HT1080 (cell line): Measurements from ENCODE around the gene PEX10. TPM values are rescaled to one million over a fixed set of nuclear protein-coding genes. Genes with fewer than 3 reads are reported as not detected.
"Not testable (repeated sequence)": the region's sequence is repeated elsewhere in the genome, so short reads cannot be mapped to it uniquely, and the experiment has no call there.

Source experiments
- DNase-seq: peaks from one replicate; pipeline ENCODE4 v3.0.0-alpha.2; 2015; ENCODE audit warnings: low read depth
- polyA plus RNA-seq, 2 experiments: library from polyadenylated mRNA; depleted of rRNA; stranded (reverse); fragments of >200 nt; gene quantifications; 2 replicates each; pipeline ENCODE4 v1.2.3, GENCODE V29; 2015
- total RNA-seq: library from RNA; depleted of rRNA; stranded (reverse); fragments of >200 nt; shearing (Covaris generic); gene quantifications from 2 replicates; pipeline ENCODE4 v1.2.3, GENCODE V29; 2014; rRNA removed

PEX10 gene
- total RNA-seq: 22.5 and 25.6 TPM in 2 replicates
- polyA plus RNA-seq (2015; cell fraction: cytosol; rRNA removed): 30.9 and 33.1 TPM in 2 replicates
- polyA plus RNA-seq (2015; cell fraction: nucleus; rRNA removed): 25.6 and 27.9 TPM in 2 replicates

DNA sequence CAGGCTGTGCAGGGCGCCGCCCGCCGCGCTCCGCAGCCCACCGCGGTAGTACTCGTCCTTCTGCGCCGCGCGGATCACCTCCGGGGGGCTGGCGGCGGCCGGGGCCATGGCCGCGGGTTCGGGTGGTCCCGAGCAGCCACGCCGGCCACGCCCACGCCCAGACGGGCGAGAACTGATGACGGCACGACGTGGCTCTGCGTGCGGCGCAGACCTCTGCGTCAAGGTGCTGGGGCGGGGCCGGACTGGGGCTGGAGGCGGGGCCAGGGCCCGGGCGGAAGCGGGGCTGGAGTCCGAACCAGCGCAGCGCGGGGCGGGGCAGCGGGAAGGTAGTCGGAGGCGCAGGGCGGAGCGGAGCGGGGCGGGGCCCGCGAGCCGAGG, at the start of gene PEX10:
Gene PEX10, minus strand, starts transcription at position 170 of the 378 bp plus-strand sequence. Its CDS starts 62 bp downstream, at position 108.
- peak; percentile 84 for DNase-seq

DNA sequence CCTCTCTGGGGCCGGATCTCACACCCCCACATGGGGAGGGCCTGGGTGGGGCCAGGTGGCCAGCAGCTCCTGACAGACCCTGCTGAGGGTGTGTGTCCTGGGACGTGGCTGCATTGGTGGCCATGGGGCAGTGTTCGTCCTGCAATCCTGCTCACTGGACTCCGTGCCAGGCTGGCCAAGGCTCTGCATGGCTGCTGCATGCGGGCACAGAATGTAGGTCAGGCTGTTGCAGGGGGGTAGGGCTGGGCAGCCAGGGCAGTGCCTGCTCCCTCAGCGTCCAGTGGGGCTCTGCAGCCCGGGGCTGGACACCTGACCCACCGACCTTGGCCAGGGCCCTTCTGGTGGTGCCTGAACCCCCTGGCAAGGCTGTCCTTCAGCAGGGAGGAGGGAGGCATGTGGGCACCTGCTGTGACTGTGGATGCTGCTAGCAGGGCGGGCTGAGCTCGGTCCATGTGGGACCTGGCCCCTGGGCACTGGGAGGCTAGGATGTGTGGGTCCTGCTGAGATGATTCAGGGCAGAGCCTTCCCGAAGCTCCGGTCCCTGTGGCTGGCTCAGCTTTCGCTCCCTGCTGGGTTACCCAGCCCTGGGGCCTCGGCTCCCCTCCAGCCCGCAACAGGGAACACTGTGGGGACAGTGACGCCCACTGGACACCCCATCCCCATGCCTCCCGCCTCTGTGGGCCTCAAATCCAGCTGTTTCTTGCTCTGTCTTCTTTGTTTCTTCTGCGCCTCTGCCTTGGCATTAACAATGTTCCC, 48.8 kb upstream of the PEX10 start:
- no peak for DNase-seq

DNA sequence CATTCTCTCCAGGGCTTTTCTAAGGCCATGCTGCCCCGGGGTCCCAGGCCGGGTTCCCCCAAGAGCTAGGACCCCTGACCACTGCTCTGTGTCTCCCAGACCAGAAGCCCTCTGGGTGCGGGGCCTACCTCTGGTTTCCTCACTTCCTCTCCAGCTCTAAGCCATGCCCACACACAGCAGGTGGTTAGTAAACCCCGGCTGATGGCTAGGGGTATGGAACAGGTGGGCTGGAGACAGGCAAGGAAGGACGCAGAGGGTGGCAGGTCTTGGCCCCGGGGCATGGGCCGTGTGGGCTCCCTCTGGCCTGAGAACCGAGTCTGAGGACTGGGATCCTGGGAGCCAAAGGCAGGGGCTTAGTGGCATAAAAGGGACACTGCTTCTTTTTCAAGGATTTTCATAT, 47.8 kb upstream of the PEX10 start:
- DNase-seq: no peak

DNA sequence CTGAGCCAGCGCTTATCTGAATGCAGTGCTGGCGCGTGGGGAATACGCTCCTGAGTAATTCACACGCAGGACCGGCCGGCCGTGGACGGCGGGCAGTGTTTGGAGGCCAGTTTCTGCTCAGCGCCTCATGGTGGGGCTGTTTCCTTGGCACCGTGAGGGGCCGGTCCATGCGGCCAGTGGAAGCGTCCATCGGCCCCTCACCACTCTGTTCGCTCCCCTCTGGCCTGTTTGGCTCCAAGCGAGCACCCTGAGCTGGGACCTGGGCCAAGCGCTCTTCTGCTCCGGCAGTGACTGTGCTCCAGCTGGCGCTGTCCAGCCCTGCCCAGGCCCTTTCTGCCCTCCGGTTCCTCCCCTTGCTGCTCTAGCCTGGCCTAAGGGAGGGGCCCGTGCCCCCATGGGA, 47.4 kb upstream of the PEX10 start:
- peak; percentile 31 for DNase-seq

DNA sequence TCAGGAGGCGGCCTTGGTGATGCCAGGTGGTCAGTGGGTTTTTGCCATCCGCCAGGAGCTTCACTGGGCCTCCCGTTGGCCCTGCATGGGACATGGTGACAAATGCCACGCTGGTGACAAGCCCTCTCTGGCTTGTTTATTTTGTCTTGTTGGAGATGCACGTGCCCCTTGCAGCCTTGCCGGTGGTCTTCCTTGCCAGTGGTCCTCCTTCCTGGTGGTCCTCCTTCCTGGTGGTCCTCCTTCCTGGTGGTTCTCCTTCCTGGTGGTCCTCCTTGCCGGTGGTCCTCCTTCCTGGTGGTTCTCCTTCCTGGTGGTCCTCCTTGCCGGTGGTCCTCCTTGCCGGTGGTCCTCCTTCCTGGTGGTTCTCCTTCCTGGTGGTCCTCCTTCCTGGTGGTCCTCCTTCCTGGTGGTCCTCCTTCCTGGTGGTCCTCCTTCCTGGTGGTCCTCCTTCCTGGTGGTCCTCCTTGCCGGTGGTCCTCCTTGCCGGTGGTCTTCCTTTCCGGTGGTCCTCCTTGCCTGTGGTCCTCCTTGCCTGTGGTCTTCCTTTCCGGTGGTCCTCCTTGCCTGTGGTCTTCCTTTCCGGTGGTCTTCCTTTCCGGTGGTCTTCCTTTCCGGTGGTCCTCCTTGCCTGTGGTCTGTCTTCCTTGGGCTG, 46.9 kb upstream of the PEX10 start:
- DNase-seq: not testable (repeated sequence)

DNA sequence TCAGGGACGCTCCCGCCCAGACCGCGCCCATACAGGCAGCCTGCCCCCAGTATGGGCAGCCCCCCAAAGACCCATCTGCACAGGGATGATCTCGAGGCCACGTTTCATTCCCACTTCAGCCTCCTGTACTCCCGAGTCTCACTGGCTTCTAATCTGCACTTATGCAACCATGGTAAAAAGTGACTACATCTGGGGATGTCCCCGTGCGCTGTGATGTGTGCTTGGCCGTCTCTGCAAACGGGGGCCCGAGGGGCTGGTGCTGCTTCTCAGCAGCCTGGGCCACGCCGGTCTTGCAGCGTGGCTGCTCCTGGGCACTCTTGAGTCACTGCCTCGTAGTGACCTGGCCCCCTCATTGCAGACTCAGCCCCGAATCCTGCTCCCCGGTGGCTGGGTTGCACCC, 46.3 kb upstream of the PEX10 start:
- DNase-seq: no peak

DNA sequence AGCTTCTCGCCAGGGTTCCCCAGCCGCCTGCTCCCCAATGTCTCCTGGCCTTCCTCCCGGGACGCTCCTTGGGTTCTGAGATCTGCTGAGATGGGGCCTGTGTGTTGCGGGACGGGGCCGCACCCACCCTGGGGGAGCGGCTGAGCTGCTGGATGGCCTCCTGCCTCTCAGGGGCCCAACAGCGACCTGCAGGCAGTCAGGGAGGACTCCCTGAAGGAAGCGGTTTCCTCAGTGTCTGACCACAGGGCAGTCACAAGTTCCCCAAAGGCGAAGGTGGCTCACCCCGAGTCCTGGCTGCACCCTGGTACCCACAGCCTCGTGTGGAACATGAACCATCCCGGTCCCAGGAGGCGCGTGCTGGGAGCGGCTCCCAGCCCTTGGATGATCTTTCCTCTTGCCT, 45.1 kb upstream of the PEX10 start:
- DNase-seq: no peak

DNA sequence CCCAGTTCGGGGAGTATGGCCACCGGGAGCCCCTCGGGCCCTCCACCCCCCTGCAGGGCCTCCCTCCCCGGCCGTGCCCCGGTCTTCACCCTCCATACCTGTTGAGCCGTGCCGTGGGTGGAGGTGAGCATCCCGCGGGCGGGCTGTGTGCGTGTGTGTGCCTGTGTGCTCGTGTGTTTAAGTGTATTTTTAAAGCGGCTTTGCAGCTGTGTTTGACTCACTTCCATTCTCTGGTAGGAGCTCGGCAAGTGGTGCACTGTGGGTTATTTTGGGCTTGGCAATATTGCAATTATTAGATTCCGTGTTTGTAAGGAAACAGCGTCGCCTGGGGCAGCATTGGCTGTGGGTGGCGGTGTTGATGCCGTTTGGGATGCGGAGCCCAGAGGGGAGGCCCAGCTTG, 43.4 kb upstream of the PEX10 start:
- DNase-seq: no peak

DNA sequence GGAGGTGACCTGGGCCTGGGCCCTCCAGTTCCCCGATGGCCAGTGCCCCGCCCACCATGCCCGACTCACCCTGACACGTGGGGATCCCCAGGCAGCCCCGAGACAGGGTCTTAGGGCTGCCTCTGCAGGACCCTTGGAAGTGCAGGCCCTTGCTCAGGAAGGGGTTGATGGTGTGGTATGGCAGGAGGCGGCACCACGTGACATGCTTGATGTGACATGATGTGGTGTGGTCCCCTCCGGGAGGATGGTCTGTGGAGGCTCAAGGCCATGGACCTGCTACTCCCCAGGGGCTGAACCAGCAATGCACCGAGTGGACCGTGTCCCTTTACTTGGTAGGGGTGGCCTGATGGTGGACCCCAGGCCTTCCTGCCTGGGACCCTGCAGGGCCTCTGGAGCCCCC, 41.9 kb upstream of the PEX10 start:
- DNase-seq: no peak

DNA sequence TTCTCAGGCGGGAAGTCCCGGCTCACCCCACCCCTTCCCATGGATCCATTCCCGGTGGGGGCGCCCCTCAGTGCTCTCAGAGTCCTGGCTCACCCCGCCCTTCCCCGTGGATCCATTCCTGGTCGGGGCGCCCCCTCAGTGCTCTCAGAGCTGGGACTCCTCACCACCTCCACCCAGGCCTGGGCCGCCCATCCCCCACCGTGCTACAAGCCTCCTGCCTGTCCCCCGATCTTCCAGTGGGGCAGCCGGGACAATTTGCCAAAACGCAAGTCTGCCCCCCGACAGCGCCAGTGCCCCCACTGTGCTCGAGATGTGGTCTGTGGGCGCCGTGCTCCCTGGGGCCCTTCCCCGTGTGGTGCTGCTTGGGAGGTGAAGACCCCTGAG, 40.6 kb upstream of the PEX10 start:
- no peak for DNase-seq

DNA sequence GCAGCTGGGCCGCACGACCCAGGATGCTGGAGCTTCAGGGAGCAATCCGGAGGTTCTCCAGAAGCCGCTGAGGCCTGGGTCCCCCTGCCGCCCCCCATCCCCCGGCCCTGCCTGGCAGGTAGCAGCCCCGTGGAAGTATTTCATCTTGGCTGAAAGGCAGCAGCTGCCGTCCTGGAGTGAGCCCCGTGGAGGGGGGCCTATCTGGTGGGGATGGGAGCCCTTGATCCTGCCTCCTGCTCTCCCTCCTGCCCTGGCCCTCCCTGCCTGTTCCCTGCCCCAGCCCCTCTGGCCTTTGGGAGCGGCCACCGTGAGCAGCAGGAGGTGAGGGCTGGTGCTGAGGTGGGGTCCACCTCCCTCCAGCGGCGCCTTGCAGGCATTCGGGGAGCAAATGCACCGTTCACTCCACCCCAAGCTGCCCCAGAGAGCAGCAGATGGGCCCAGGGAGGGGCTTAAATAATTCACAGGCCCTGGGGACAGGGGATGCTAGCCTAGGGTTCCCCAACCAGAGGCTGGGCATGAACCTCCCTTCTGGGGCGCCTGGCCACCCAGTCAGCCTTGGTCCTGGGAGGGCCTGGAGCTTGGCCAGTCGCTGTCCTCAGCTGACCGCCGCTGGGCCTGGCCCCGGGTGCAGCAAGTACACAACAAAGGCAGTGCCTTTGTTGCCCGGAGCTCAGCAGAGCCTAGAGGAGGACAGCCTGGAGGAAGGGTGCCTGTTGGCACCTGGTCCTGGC, 40.0 kb upstream of the PEX10 start:
- DNase-seq: peak; percentile 58

DNA sequence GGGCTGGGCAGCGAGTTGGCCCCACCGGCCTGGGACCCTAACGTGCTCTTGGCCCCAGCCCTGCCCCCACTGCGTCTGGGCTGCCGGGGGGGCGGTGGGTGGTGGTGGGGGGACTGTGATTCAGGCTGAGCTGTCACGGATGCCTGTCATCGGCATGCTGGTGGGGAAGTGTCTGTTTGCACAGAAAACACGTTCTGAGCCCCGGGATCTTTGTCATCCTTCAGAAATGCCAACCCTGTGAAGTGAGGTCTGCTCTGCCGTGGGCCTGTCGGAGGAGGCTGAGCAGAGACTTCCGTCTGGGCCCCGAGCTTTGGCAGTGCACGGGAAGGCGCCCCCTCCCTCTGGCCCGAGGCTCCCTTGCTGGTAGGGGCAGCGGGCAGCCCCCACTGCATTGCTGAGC, 39.4 kb upstream of the PEX10 start:
- peak; percentile 95 for DNase-seq

DNA sequence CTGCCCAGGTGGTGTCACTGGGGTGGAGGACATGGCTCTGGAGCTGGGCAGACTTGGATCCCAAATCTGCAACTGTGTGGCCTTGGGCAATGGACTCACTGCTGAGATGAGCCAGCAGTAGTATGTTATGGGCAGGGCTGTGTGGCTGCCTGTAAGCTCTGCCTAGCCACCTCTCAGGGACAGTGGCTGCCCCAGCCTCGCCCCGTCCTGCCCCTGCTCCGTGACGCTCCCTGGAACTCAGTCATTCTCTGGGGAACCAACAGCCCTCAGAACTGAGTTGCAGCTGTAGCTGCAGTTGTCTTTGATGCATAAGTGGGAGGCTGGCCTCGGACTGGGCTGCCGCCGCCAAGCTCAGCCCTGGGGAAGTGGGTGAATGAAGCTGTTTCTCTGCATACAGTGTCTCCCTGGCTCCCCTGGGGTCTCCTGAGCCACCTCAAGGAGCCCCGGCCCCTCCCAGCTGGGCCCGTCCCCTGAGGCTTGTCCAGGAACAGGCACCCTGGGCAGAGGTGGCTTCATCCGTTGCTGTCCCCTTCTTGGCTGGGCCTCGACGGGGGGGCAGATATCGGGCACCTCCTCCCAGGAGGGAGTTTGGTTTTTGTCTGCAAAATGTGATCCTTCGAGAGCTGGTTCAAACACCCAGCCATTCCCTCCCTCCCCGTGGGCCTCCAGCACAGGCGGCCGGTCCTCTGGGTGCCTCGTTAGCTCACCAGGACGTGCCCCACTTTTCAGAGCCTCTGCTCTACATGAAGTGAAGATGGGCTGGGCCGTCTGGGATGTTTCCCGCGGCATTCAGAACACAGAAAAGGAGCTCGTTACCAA, 37.5 kb upstream of the PEX10 start:
- no peak for DNase-seq

DNA sequence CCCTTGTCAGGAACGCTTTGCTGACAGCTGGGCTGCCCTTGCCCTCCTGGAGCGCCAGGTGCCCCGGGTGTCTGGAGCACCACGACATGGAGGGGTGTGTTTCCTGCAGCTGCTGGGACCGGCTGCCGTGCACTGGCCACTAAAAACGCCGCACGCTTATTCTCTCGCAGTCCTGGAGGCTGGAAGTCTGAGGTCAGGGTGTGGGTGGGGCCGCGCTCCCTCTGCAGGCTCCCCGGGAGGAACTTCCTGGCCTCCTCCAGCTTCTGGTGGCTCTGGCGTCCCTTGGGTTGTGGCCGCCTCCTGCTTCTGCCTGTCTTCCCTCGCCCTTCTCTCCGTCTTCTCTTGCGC, 35.7 kb upstream of the PEX10 start:
- no peak for DNase-seq

DNA sequence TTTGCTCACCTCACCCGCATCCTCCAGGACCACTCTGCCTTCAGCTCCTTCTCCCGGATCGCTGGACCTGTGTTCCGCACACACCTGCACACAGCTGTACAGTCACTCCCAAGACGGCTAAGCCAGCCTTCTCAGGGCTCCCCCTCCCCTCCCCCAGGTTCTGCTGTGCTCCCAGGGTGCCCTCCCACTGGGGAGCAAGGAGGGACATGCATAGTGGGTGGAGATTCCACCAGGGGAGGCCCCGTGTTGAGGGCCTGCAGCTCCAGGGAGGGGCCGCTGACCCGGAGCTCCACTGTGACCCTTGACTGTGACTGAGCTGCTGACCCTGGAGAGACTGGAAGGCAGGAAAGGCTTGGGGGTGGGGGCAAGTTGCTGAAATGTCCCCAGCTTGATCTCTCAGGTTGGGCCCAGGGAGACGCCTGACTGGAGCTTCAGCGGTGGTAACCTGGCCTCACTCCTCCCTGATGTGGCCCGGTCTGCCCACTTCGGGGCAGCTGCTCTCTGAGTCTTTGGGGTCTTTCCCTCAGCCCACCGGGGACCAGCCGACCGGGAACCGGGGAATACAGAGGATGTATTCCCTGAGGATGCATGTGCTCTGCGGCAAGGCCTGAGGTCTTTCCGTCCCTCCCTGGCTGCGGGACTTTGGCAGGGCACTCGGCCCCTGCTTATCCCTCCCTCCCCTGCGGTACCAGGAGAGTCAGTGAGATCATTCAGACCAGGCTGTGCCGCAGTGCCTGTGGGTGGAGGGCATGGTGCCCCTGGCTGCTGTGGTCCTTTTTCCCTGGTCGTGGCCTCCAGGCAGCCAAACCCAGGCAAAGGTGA, 35.1 kb upstream of the PEX10 start:
- no peak for DNase-seq

DNA sequence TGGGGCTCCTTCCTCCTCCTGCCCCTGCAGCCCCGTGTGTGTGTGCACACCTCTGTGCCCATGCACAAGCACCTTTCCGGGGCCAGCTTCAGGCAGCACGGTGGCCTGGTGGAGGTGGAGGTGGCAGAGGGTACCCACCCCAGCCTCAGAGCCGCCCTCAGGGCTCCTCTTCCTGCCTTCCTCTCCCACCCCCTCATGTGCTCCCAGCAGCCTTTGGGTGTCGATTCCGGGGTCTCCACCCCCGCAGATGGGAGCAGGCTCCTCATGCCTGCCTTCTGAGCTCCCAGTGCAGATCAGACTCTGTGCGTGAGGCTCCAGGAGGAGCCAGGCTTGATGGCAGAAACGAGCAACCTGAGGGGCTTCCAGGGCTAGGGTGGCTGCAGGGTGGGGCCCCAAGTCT, 34.5 kb upstream of the PEX10 start:
- DNase-seq: no peak

DNA sequence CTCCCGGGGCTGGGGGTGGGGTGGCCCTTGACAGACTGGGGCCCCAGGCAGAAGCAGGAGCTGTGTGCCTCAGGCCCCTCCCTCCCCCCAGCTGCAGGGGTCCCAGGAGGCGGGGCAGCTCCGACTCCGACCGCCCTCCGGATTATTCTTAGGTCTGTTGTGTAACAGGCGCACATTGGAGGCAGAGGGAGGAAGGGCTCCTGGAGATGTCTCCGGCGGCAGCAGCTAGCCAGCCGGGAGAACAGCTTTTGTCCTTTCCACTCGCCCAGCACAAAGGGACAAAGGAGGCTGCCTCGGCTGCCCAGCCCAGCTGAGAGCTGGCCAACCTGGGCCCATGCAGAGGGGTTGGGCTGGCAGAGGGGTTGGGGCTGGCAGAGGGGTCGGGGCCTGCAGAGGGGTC, 34.0 kb upstream of the PEX10 start:
- DNase-seq: no peak

DNA sequence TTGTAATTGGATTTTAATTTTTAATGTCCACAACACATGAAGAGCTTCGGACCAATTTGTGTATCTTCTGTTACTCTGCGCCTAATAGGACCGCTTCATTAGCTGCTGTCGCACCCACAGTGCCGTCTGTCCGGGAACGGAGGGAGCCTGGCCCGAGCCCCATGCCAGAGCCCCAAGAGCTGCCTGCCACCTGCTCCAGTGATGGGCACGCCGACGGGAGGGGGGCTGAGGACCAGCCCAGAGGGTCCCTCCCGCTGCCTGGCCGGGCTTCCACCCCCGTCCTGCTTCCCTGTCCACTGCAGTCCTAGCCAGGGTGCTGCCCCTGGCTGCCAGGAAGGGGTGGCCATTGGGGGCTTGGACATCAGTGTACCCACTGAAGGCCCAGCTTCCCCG, 33.5 kb upstream of the PEX10 start:
- DNase-seq: no peak

DNA sequence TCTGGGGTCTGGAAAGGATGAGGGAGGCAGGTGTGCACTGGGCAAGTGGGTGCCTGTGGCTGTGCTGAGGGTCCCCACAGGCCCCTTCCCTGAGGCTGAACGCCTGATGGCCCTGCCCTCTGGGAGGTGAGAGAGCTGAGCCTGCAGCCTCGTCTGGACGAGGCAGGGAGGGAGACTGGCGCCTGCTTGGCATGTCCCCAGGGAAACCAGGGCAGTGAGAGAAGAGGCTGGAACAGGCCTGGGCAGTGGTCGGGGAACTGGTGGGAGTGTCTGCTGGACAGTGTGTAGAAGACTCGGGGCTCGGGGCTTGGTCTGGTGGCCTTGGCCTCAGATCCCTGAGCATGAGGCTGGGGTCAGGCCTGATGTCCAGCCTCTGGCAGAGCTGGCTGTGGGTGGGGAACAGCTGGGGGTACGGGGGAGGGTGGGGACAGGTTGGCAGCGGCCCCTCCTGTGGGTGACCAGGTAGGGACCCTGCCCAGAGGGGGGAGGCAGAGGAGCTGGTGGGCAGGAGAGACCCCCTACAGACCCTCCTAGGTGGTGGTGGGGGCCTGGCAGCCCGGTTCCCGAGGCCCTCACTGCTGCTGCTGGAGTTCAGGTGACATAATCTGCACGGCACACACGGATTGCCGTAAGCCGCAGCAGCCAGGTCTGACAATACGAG, 32.9 kb upstream of the PEX10 start:
- DNase-seq: no peak

DNA sequence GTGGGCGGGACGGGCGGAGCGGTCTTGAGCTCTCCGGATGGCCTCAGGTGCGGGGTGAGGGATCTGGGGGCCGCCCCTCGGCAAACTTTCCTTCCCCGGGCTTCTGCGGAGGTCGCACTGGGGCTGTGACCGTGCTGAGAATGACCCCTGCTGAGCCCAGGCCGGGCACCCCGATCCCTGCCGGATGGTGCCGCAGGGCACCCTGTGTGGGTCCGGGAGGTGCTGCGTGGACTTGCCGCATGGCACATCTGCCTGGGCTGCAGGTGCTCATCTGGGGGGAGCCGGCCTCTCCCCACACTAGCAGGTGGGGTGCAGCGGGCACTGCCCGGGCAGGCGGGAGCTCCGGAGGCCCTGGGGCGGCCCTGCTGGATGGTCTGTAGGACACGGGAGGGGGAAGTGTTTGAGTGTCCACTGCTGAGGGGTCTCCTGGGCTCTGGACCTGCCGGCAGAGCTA, 31.8 kb upstream of the PEX10 start:
- no peak for DNase-seq
